H4 (cell line): Measurements from ENCODE around the gene NKAPD1. TPM values are rescaled to one million over a fixed set of nuclear protein-coding genes. Genes with fewer than 3 reads are reported as not detected.

ENCODE experiments used
- total RNA-seq: library from RNA; depleted of rRNA; stranded (reverse); fragments of >200 nt; shearing (Covaris generic); gene quantifications from 2 replicates; pipeline ENCODE4 v1.2.3, GENCODE V29; 2014; rRNA removed

Gene NKAPD1
- total RNA-seq, 1 experiment from 2014 or later: 24.0 TPM

Other genes with a start within 250 kb of the NKAPD1 start
- 34.1 and 45.9 TPM in 2 replicates for gene ALG9, start 202.7 kb upstream of the NKAPD1 start, total RNA-seq
- gene FDXACB1, start 195.1 kb upstream of the NKAPD1 start, total RNA-seq: 7.5 and 8.1 TPM in 2 replicates
- 22.7 and 28.2 TPM in 2 replicates for gene CFAP68, start 194.8 kb upstream of the NKAPD1 start, total RNA-seq
- gene CRYAB, start 162.5 kb upstream of the NKAPD1 start, total RNA-seq: 0.15 TPM in 1 of 2 replicates, not detected in the other
- gene HSPB2, start 161.6 kb upstream of the NKAPD1 start, total RNA-seq: not detected in 2 replicates
- gene C11orf52, start 155.4 kb upstream of the NKAPD1 start, total RNA-seq: not detected in 2 replicates
- 4.4 and 6.3 TPM in 2 replicates for gene DIXDC1, start 137.0 kb upstream of the NKAPD1 start, total RNA-seq
- gene DLAT, start 48.9 kb upstream of the NKAPD1 start, total RNA-seq: 49.0 and 53.2 TPM in 2 replicates
- gene PIH1D2, start 282 bp upstream of the NKAPD1 start, total RNA-seq: 1.4 and 2.1 TPM in 2 replicates
- 73.5 and 88.2 TPM in 2 replicates for gene TIMM8B, start 12.5 kb downstream of the NKAPD1 start, total RNA-seq
- gene SDHD, start 12.6 kb downstream of the NKAPD1 start, total RNA-seq: 207 and 214 TPM in 2 replicates
- 10.3 and 19.9 TPM in 2 replicates for gene IL18, start 89.8 kb downstream of the NKAPD1 start, total RNA-seq
- gene TEX12, start 93.1 kb downstream of the NKAPD1 start, total RNA-seq: 0.35 TPM in 1 of 2 replicates, not detected in the other
- gene BCO2, start 101.2 kb downstream of the NKAPD1 start, total RNA-seq: 1.2 TPM in 1 of 2 replicates, not detected in the other
- gene PTS, start 152.1 kb downstream of the NKAPD1 start, total RNA-seq: 41.8 and 51.6 TPM in 2 replicates
- not detected in 2 replicates for gene PLET1, start 186.6 kb downstream of the NKAPD1 start, total RNA-seq